Limb (tissue), 2 donors: Measurements from ENCODE around the gene KLK6.
A peak's percentile ranks its signal among the peaks of the same experiment; 100 is the strongest.

Experiments
- DNase-seq, 2 donors: peaks; one replicate each; pipeline ENCODE4 v3.0.0-alpha.2; 2016; ENCODE audit errors: extremely low spot score in 2 of 2

The KLK6 gene

GRCh38 chr19:50969413-50969760 lies at the start of gene KLK6:
TSS of gene KLK6 (minus strand) at chr19:50969591. CDS start at chr19:50968104, 1,487 bp downstream.
- DNase-seq, result no peak

DNA sequence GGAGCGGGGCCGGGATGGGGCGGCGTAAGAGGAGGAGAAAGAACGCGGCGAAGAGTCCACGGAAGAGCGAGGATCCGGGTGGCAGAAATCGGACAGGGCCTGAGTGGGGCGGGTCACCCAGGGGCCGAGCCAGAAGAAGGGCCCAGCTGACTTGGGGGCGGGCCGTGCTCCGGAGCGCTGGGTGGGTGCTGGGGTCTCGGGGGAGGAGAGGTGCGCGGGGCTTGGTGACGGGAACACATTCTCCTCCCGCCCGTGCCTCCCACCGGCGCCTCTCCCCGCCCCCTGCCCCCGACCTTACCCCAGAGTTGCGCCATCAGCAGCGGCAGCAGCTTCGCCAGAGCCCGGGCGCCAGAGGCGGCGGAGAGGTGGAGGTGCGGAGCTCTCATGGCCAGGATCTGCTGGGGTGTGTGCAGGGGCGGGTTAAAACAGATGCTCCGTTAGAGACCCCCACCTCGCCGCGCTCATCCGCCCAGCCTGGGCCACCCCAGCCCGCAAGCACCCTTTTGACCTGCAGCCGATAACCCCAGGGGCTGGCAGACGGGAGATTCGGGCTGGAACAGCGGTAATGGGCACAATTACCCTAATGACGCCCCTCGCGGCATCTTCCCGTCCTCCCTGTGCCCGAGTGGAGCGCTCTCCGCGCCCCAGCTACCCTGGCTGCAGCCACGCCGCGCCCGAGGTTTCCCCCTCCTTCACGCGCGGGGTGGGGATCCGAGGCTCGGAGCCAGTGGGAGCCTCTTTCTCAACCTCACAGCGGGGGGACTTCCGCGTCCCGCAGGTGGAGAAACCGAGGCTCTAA lies 49.6 kb upstream of the KLK6 start:
- DNase-seq, result no peak

GRCh38 chr19:51016798-51017683 lies 47.6 kb upstream of the KLK6 start:
- DNase-seq, result peak in 1 of 2 donors; percentile 56

DNA sequence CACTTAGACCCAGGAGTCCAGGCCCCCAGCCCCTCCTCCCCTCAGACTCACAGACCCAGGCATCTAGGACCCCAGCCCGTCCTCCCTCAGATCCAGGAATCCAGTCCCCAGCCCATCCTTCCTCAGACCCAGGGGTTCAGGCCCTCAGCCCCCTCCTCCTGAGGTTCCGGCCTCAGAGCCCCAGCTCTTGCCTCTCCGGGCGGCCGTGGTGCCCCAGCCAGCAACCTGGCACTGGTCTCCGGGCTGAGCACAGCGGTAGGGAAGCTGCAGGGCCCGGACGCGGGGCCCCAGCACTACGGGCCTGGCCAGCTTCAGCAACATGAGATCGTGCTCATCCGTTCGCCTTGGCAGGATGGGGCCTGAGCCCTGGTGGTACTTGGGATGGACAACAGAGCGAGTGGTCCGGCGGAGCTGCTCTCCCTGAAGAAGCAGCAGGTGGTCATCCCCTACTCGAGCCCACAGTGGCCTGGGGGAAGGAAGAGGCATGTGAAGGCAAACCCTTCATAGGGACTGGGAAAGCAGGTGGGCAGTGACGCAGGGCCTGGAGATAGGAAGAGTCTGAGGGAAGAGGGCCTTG lies 46.4 kb upstream of the KLK6 start:
- DNase-seq, result no peak

- DNase-seq, result no peak
These were observed 44.9 kb upstream of the KLK6 start for GRCh38 chr19:51014242-51014641.

DNA sequence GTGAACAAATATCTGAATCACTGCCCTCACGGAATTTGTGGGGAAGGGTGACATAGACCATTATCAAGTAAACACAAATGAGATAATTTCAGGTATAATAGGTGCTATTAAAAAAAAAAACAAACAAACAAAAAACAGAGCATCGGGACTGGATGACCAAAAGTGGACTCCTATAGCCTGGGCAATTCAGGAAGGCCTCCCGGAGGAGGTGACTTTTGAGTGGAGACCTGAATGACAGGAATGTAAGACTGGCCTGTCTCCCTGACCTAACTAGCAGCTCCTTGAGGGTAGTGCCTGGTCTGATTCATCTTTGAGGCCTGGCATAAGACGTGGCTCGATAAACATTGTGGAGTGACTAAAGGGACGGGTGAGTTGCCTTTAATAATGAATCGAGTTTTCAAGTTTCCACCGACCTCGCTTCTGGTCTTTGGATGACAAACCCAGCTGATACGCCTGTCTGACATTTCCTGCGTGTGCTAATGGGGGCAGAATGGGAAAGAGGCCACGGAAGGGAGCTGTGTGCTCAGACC lies 43.3 kb upstream of the KLK6 start:
- DNase-seq, result no peak

GRCh38 chr19:51010066-51010795 lies 40.8 kb upstream of the KLK6 start:
- DNase-seq, result no peak

DNA sequence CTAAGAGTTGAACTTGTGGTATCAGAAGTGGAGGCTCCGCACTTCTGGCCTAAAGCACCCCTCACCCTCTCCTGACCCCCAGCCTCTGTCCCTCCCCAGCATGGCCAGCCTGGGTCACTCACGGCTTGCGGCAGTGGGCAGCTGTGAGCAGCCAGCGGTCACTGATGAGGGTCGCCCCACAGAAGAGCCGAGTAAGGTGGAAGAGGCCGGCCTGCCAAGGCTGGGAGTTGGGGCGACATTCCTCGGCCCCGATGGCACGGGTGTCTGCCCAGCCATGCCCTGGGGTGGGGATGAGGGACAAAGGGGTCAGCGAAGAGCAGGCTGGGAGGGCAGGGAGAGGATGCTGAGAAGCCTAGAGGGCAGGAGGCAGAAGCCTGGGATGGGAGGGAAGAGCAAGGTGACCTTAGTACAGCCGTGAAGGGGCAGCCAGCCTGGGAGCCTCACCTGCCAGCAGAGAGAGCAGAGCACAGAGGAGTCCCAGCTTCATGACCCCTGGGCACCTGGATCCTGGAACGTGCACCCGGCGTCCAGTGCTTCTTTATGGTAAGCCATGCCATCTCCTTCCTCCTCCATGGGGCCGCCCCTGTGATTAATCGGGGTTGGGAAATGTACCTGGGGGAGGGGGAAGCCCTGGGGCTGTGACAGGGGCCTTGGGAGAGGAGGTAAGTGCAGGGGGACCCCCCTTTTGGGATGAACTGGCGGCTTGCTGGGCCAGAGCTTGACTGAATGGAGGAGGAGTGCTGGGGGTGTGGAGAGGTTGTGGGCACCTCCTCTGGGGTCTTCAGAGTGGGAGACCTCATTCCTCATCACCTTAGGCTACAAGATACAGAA lies 39.9 kb upstream of the KLK6 start:
- no peak for DNase-seq

DNA sequence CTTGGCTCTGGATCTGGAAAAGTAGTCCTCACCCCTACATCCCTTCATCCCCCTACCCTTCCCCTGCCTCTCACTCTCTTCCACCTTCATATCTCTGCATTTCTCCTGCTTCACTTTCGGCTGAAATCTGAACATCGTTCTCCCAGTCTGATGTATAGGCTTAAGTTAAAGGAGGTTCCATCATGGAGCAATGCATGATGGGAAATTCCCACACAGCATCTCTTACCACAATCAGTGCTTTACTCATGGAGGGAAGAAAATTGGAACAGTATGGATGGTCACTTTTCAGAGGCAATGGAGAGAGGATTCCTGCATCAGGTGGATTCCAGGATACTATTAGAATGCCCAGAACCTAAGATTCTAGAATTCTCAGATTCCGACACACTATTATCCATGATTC lies 38.1 kb upstream of the KLK6 start:
- no peak for DNase-seq

GRCh38 chr19:51006406-51006805 lies 37.0 kb upstream of the KLK6 start:
- DNase-seq, result no peak

- no peak for DNase-seq
These were observed 35.9 kb upstream of the KLK6 start for GRCh38 chr19:51005248-51005647.

DNA sequence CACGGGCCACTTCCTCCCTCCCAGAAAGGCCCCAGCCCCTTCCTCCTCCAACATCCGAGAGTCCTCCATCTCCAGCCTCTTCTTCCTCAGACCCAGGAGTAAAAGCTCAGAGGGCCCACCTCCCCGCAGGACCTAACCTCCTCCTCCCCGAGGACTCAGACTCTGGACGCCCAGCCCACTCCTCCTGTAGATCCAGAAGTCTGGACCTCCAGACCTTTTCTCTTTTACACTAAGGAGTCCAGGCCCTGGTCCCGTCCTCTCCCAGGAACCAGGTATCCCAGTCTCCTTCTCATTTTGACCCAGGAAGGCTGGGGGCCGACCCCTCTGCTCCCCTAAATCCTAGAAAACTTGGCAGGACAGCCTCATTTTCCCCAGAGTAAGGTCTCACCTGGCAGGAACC lies 33.9 kb upstream of the KLK6 start:
- no peak for DNase-seq

DNA sequence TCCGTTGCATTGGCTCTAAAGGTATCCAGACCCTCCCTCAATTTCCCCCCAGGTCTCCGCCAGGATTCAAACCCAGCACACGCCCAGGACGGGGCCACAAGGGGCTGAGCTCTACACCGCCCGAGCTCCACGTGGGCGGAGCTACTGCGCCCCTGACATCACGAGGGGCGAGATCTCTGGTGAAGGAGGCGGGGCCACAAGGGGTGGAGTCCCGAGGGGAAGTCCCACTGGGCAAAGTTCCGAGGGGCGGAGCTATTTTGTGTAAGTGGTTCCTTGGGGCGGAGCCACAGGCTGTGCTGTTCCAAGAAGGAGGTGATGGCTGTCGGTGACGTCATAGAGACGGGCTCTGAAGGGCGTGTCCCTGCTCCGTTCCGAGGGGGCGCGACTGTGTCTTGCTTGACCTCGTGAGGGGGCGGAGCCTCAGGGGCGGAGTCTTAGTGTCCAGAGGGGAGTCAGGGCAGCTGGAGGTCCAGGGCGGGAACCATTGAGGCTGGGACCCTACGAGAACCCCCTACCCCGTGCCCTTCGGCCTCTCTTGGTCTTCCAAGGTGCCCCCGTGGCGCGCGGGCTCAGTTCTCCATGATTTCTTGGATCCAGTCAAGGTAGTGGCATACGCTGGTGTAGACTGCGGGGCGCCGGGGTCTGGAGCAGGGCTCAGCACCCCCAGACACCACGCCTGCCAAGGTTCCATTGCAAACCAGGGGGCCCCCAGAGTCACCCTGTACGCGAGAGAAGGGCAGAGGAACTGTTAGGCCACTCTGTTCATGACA lies 33.3 kb upstream of the KLK6 start:
- DNase-seq, result no peak

GRCh38 chr19:51002089-51002532 lies 32.7 kb upstream of the KLK6 start:
- no peak for DNase-seq

- DNase-seq, result no peak
These were observed 32.1 kb upstream of the KLK6 start, which contains the start of gene KLK8 for GRCh38 chr19:51001515-51001914. TSS of gene KLK8 (minus strand) at chr19:51001604. CDS start at chr19:51001167, 437 bp downstream.

GRCh38 chr19:51000981-51001380 lies 31.6 kb upstream of the KLK6 start:
- DNase-seq, result no peak

DNA sequence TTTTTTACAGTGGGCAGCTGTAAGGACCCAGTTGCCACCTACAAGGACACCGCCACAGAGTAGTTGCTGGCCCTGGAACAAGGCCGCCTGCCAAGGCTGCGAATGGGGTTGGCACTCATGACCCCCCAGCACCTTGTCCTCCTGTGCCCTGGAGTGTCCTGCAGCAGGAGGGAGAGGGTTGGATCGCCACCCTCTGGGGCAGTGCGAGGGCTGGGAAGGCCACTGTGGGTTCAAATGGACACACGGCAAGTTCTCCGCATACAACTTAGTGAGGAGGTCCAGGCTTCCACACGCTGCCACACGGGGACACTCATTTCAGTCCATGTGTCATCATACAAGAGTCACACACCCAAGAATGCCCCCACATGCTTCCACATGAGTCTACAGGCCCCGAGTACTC lies 31.0 kb upstream of the KLK6 start:
- no peak for DNase-seq

GRCh38 chr19:50998686-50999085 lies 29.3 kb upstream of the KLK6 start:
- DNase-seq, result no peak

DNA sequence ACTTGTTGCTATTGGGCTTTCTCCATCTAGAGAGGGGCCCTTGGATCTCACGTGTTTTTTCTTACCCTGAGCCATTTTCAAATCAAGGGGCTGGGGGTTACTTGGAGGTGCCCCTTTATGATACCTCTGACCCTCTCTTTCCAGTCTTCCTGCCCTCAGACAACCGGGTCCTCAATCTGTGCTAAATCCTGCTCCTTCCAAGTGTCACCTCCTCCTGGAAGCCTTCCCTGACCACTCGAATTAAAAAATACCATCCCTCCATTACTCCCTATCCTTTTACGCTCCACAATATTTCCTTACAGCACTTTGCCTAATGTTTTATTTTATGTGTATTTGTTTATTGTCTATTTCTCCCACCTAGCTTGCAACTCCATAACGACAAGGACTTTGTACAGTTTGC lies 28.7 kb upstream of the KLK6 start:
- no peak for DNase-seq

DNA sequence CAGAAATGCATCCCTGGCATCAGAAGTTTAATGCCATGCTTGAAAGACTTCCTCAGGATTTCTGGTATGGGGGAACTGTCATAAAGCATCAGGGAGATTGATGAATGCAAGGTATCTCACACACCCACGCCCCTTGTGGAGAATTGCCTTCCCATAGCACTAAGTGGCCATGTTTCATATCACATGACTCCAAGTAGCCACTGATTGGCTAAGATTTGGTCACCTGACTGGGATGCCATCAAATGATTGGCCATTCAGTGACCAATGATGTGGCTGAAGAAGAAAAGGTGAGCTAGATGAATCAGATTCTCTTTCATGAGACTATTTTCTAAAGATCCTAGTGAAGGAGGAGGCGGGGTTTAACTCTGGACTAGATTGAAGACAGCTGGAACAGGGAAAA lies 24.7 kb upstream of the KLK6 start:
- DNase-seq, result no peak
